Measurements from ENCODE around the gene SLC37A1. TPM values are rescaled to one million over a fixed set of nuclear protein-coding genes. Genes with fewer than 3 reads are reported as not detected.
A peak's percentile ranks its signal among the peaks of the same experiment; 100 is the strongest.

The SLC37A1 gene
- total and polyA plus RNA-seq, 9 of the 15 experiments (the other 6 are each of a cell fraction or from before 2014, with no cell fraction given), result 0.06 to 3.4 (median 0.40) TPM

GRCh38 chr21:42547001-42547905, 33.6 kb downstream of the SLC37A1 start (continued):
- TF ChIP-seq FOXA3 (CRISPR knock-in tag; conservative IDR thresholded peaks at IDR 0.05 in 1 of 2, IDR thresholded peaks at IDR 0.05 in 1 of 2) (no peak), PPARD (CRISPR knock-in tag; IDR thresholded peaks at IDR 0.05) (no peak), DPF2 (IDR thresholded peaks at IDR 0.05) (peak; percentile 96), MECOM (CRISPR knock-in tag; IDR thresholded peaks at IDR 0.05) (peak; percentile 77), ZC3H11A (IDR thresholded peaks at IDR 0.05; ENCODE audit: low read depth, low read length) (0 out of 2 replicates have a peak, but pooled peaks have one; percentile 22), ZBED1 (IDR thresholded peaks at IDR 0.05) (peak; percentile 79; the same call in 1 of the 2 replicates), ETV1 (tag; conservative IDR thresholded peaks at IDR 0.05; ENCODE audit: low read depth) (0 out of 2 replicates have a peak, but pooled peaks have one; percentile 7), ZNF274 (IDR thresholded peaks at IDR 0.05; ENCODE audit: borderline replicate concordance, low read depth, low read length) (peak; percentile 29; the same call in 1 of the 2 replicates), POLR2AphosphoS5 (IDR thresholded peaks at IDR 0.05; ENCODE audit: control insufficient read depth, insufficient read depth, low read depth, low read length) (peak; percentile 78), CREB1 (IDR thresholded peaks at IDR 0.05) (0 out of 2 replicates have a peak, but pooled peaks have one; percentile 18), CREB1 (CRISPR knock-in tag; IDR thresholded peaks at IDR 0.05) (no peak), SMARCE1 (IDR thresholded peaks at IDR 0.05) (peak; percentile 93), ZNF764 (CRISPR knock-in tag; IDR thresholded peaks at IDR 0.05; ENCODE audit: low read depth) (no peak), CC2D1A (IDR thresholded peaks at IDR 0.05) (peak; percentile 75; the same call in 1 of the 2 replicates), MTA1 (IDR thresholded peaks at IDR 0.05; ENCODE audit: borderline replicate concordance) (peak; percentile 52), ZNF133 (CRISPR knock-in tag; IDR thresholded peaks at IDR 0.05) (0 out of 2 replicates have a peak, but pooled peaks have one; percentile 20), ZNF586 (CRISPR knock-in tag; conservative IDR thresholded peaks at IDR 0.05) (peak; percentile 77; the same call in 1 of the 2 replicates), C11orf30 (IDR thresholded peaks at IDR 0.05; ENCODE audit: low read depth) (peak; percentile 96), ZNF57 (CRISPR knock-in tag; IDR thresholded peaks at IDR 0.05) (no peak), KLF6 (CRISPR knock-in tag; IDR thresholded peaks at IDR 0.05; ENCODE audit: borderline replicate concordance) (0 out of 2 replicates have a peak, but pooled peaks have one; percentile 23), PYGO2 (tag; IDR thresholded peaks at IDR 0.05) (no peak)
- TF ChIP-seq, protein P1, sequence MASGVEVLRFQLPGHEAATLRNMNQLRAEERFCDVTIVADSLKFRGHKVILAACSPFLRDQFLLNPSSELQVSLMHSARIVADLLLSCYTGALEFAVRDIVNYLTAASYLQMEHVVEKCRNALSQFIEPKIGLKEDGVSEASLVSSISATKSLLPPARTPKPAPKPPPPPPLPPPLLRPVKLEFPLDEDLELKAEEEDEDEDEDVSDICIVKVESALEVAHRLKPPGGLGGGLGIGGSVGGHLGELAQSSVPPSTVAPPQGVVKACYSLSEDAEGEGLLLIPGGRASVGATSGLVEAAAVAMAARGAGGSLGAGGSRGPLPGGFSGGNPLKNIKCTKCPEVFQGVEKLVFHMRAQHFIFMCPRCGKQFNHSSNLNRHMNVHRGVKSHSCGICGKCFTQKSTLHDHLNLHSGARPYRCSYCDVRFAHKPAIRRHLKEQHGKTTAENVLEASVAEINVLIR (CRISPR knock-in tag; IDR thresholded peaks at IDR 0.05), result peak; percentile 31
- TF ChIP-seq, protein P2, sequence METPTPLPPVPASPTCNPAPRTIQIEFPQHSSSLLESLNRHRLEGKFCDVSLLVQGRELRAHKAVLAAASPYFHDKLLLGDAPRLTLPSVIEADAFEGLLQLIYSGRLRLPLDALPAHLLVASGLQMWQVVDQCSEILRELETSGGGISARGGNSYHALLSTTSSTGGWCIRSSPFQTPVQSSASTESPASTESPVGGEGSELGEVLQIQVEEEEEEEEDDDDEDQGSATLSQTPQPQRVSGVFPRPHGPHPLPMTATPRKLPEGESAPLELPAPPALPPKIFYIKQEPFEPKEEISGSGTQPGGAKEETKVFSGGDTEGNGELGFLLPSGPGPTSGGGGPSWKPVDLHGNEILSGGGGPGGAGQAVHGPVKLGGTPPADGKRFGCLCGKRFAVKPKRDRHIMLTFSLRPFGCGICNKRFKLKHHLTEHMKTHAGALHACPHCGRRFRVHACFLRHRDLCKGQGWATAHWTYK (CRISPR knock-in tag; IDR thresholded peaks at IDR 0.05), result peak; percentile 95
- TF ChIP-seq, protein P3, sequence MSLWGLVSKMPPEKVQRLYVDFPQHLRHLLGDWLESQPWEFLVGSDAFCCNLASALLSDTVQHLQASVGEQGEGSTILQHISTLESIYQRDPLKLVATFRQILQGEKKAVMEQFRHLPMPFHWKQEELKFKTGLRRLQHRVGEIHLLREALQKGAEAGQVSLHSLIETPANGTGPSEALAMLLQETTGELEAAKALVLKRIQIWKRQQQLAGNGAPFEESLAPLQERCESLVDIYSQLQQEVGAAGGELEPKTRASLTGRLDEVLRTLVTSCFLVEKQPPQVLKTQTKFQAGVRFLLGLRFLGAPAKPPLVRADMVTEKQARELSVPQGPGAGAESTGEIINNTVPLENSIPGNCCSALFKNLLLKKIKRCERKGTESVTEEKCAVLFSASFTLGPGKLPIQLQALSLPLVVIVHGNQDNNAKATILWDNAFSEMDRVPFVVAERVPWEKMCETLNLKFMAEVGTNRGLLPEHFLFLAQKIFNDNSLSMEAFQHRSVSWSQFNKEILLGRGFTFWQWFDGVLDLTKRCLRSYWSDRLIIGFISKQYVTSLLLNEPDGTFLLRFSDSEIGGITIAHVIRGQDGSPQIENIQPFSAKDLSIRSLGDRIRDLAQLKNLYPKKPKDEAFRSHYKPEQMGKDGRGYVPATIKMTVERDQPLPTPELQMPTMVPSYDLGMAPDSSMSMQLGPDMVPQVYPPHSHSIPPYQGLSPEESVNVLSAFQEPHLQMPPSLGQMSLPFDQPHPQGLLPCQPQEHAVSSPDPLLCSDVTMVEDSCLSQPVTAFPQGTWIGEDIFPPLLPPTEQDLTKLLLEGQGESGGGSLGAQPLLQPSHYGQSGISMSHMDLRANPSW (CRISPR knock-in tag; IDR thresholded peaks at IDR 0.05), result no peak

All from K562 (cell line).